KMS-11 (cell line): ENCODE data around the gene COL5A1.

Experiments
- H2AFZ ChIP-seq: fragments of 200-600 bp; sonication (generic); 2 replicates; pipeline ENCODE4 v1.6.1; 2016; ENCODE audit warnings: antibody characterized with exemption, mixed run types, low read depth
- H3K27ac ChIP-seq: fragments of 200-600 bp; sonication (generic); 2 replicates; pipeline ENCODE4 v1.6.1; 2016; ENCODE audit warnings: mild to moderate bottlenecking, mixed run types
- H3K27me3 ChIP-seq: fragments of 200-600 bp; sonication (generic); 2 replicates; pipeline ENCODE4 v1.6.1; 2017; ENCODE audit warnings: mild to moderate bottlenecking, low read depth, mixed run types, moderate library complexity; ENCODE audit not compliant: insufficient read depth
- H3K36me3 ChIP-seq: fragments of 200-600 bp; sonication (generic); 2 replicates; pipeline ENCODE4 v1.6.1; 2017; ENCODE audit warnings: mild to moderate bottlenecking, mixed run types; ENCODE audit not compliant: insufficient read depth
- H3K4me1 ChIP-seq: fragments of 200-600 bp; sonication (generic); 2 replicates; pipeline ENCODE4 v1.6.1; 2016; ENCODE audit warnings: mild to moderate bottlenecking, low read depth, mixed run types; ENCODE audit not compliant: poor library complexity, severe bottlenecking
- H3K4me2 ChIP-seq: fragments of 200-600 bp; sonication (generic); 2 replicates; pipeline ENCODE4 v1.7.0; 2016; ENCODE audit warnings: mild to moderate bottlenecking, mixed run types
- H3K4me3 ChIP-seq: fragments of 200-600 bp; sonication (generic); IDR thresholded peaks from 2 replicates; pipeline ENCODE4 v1.6.1; 2017; ENCODE audit warnings: low read depth, low read length, mixed read lengths; ENCODE audit not compliant: insufficient read depth
- H3K79me2 ChIP-seq: fragments of 200-600 bp; sonication (generic); 2 replicates; pipeline ENCODE4 v1.6.1; 2016; ENCODE audit warnings: low read depth, mixed run types; ENCODE audit not compliant: insufficient read depth
- H3K9ac ChIP-seq: fragments of 200-600 bp; sonication (generic); 2 replicates; pipeline ENCODE4 v1.6.1; 2016; ENCODE audit warnings: mild to moderate bottlenecking, mixed run types
- H4K20me1 ChIP-seq: fragments of 200-600 bp; sonication (generic); 2 replicates; pipeline ENCODE4 v1.6.1; 2016; ENCODE audit warnings: mild to moderate bottlenecking, mixed run types; ENCODE audit not compliant: insufficient read depth
- CTCF ChIP-seq: fragments of 200-600 bp; sonication (generic); conservative IDR thresholded peaks from 2 replicates; pipeline ENCODE4 v1.6.1; 2017; ENCODE audit warnings: low read depth, mild to moderate bottlenecking, antibody characterized with exemption, low read length, moderate library complexity, mixed read lengths

Gene COL5A1

GRCh38 chr9:134825025-134825424, 183.4 kb downstream of the COL5A1 start:
- Histone ChIP-seq H3K4me1 (no peaks in the 10 kb centered on the region), H2AFZ (no peak overlapping the region), H3K79me2 (no peaks in the 10 kb centered on the region), H3K36me3 (no peaks in the 10 kb centered on the region), H3K27ac (no peak overlapping the region), H4K20me1 (no peaks in the 10 kb centered on the region), H3K27me3 (peaks cover 24% of the 10 kb centered on the region; the same call in 1 of the 2 replicates), H3K4me3 (no peak overlapping the region), H3K9ac (no peak overlapping the region), H3K4me2 (no peak overlapping the region)
- no peak for TF ChIP-seq CTCF

GRCh38 chr9:134826336-134827285, 185.0 kb downstream of the COL5A1 start:
- no peak overlapping the region for H3K4me2 ChIP-seq
- H2AFZ ChIP-seq: no peak overlapping the region
- TF ChIP-seq CTCF: no peak
- no peaks in the 10 kb centered on the region for H3K36me3 ChIP-seq
- H3K9ac ChIP-seq: no peak overlapping the region
- no peaks in the 10 kb centered on the region for H3K4me1 ChIP-seq
- no peak overlapping the region for H3K4me3 ChIP-seq
- no peaks in the 10 kb centered on the region for H4K20me1 ChIP-seq
- H3K27me3 ChIP-seq: peaks cover 23% of the 10 kb centered on the region; the same call in 1 of the 2 replicates
- H3K79me2 ChIP-seq: no peaks in the 10 kb centered on the region
- no peak overlapping the region for H3K27ac ChIP-seq

- no peak for TF ChIP-seq CTCF
- Histone ChIP-seq H3K27ac (no peak overlapping the region), H3K4me2 (no peak overlapping the region), H2AFZ (no peak overlapping the region), H3K27me3 (peaks cover 23% of the 10 kb centered on the region; the same call in 1 of the 2 replicates), H3K79me2 (no peaks in the 10 kb centered on the region), H3K4me3 (no peak overlapping the region), H3K4me1 (no peaks in the 10 kb centered on the region), H4K20me1 (no peaks in the 10 kb centered on the region), H3K9ac (no peak overlapping the region), H3K36me3 (no peaks in the 10 kb centered on the region)
Measured at GRCh38 chr9:134827559-134827958, 186.0 kb downstream of the COL5A1 start.

- Histone ChIP-seq H3K9ac (no peak overlapping the region), H4K20me1 (no peaks in the 10 kb centered on the region), H3K36me3 (no peaks in the 10 kb centered on the region), H3K27ac (no peak overlapping the region), H2AFZ (no peak overlapping the region), H3K4me3 (no peak overlapping the region), H3K4me1 (no peaks in the 10 kb centered on the region), H3K4me2 (no peak overlapping the region), H3K27me3 (peaks cover 23% of the 10 kb centered on the region; the same call in 1 of the 2 replicates), H3K79me2 (no peaks in the 10 kb centered on the region)
- no peak for TF ChIP-seq CTCF
Measured at GRCh38 chr9:134827993-134828392, 186.4 kb downstream of the COL5A1 start.
